ENCODE data around the gene TNFRSF21.
"Not testable (repeated sequence)": the region's sequence is repeated elsewhere in the genome, so short reads cannot be mapped to it uniquely, and the experiment has no call there.

TNFRSF21 gene

DNA sequence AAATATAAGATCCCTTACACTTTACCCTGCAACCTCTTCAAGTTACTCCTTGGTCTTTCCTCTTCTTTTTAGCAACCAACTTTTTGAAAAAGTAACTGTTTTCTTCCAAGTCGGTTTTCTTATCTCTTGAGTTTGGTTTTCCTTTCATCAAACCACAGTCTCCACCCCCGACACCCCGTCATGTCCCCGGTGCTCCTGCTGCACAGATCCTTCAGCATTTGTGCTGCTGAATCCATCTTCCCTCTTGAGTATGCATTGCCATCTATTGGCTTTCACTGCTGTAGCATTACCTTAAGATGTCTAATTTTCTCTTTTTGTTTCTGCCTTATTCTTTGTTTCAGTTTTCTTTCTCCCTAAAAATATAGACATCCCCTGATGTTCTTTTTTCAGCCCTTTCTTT lies 11.9 kb upstream of the TNFRSF21 start:
- DNase-seq (ENCODE audit: low read depth in 2 of 2) = no peak

DNA sequence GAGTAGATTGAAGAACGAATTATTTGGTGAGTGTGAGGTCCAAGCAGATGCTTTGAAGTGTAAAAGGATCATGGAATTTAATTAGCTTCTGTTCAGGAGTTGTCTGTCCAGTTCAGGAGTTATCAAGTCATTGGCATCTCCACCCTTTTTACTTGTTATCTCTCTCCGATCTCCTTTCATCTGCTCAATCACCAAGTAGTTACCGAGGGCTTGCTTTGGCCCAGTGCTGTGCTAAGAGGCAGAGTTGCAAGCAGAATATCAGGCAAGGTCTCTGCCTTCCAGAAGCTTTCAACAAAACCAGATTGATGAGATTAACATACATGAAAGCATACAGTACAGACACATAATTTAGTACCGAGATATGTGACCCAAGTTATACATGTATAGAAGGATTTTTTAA lies 10.2 kb upstream of the TNFRSF21 start:
- no peak for DNase-seq (ENCODE audit: low read depth in 2 of 2)

DNA sequence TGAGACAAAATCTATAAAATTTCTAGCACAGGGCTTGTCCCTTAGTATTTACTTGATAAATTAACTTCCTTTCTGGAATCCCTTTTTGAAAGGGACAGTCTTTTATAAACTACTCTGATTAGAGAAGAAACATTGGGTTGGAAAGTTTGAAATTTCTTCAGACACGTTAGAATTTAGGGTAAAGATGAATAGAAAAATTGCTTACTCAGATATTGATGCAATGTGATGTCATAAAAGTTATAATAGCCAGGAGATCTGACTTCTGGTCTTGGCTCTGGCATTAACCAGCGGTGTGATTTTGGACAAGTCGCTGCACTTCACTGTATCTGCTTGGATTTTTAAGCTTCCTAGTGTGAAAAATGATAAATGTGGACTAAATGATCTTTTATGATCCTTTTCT lies 9.7 kb upstream of the TNFRSF21 start:
- DNase-seq (ENCODE audit: low read depth in 2 of 2) = no peak

DNA sequence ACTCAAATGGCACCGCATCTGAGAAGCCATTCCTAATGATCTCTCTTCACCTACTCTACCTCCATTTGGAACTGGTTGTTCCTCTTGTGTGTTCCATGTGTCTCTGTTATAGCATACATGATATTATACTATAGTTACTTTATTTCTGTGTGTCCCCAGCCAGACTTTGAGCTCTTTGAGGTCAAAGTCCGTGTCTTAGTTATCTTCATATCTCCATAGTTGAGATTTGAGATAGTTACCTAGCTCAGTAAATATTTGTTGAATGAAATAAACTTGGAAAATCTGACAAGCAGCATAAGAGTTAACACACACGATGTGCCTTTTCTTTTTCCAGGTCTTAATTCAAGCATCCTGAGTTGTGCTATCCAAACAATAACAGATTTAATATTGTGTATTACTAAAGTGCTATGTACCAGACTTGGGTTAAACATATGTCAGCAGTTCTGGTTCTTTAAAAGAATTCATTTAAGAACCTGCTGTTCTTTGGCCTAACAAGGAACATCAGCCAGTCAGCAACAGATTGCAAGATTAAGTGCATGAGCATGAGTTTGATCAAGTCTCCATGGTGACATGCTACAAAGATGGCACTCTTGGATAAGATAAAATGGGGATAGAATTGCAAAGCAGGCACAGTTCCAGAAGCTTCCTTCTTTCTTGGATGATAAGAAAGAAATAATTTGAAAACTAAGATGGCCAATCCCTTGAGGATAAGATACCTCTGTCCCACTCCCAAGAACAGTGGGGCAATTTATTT lies 8.7 kb upstream of the TNFRSF21 start:
- DNase-seq (ENCODE audit: low read depth in 2 of 2) = no peak

DNA sequence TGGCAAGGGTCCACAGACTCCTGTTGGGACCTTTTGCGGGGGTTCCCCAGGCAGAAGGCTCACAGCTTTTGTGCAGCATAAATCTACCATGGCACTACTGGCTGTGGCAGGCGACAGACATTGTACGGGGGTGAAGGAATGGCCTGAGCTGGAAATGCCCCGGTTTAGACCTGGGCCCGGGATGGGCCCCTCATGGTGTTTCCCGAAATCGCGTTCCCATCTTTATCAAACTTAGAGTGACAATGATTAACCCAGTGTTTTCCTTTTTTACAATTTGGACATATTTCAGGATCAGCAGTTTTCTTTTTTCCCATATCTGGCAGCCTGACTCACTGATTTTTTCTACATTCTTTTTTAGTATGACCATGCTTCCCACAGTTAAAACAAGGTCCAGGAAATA lies 5.5 kb upstream of the TNFRSF21 start:
- DNase-seq (ENCODE audit: low read depth in 2 of 2) = not testable (repeated sequence)

DNA sequence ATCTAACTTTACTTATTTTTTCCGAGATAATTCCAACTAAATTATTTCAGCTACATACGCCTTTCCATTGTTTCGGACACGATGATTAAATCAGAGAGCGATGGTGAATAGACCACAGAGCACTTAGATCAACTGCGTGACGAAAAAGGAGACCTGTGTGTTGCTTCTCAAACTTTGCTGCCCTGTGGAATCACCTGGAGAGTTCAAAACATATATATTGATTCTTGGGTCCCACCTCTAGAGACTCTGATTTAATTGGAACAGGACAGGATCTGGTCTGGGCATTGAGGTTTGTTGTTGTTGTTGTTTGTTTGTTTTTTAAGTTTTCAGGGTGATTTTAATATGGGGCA lies 401 bp upstream of the TNFRSF21 start:
- no peak for DNase-seq (ENCODE audit: low read depth in 2 of 2)

DNA sequence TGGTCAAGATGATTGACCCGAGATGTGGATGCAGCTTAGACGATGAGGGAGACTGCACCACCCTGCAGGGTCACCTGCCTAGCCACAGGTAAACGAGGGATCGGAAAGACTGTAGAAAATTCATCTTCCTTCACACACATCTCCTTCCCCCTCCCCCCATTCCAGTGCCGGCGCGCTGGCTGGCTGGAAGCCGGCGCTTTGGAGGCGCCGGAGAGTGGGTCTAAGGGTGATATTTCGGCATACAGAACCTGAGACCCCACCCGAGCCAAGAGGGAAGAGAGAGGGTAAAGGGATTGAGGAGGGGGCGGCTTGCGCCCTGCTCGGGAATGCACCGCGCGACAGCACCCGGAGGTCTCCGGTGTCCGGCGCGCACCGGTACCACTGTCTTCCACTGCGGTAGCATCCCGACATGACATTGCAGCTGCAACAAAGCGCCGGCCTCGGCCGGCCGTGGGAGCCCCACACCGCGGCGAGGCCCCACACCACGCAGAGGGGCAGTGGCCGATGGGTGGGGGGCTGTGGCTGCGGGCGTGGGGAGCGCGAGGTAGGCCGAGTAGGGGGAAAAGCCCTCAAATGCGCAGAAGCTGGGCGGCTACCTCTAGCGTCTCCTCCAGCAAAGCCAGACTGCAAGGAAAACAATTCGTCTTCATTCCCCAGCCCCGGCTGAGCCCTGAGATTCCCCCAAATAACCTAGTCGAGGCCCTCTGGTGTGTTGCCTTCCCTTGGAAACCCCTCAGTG lies 984 bp downstream of the TNFRSF21 start:
- no peak for DNase-seq (ENCODE audit: low read depth in 2 of 2)

DNA sequence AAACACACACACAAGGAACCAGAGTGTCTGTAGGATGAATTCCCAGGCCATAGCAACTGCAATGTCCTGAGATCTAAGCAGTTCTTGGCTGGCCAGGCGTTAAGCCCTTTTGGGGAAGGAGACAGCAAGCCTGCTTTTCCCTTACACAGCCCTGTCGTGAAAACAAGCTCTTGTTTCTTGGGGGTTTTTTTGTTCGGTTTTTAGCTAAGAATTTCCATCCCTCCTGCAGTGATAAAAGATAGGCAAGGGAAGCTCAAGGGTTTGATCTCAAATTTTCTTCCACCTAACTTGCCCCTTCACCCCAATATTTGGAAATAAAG lies 1.5 kb downstream of the TNFRSF21 start:
- DNase-seq (ENCODE audit: low read depth in 2 of 2) = no peak

DNA sequence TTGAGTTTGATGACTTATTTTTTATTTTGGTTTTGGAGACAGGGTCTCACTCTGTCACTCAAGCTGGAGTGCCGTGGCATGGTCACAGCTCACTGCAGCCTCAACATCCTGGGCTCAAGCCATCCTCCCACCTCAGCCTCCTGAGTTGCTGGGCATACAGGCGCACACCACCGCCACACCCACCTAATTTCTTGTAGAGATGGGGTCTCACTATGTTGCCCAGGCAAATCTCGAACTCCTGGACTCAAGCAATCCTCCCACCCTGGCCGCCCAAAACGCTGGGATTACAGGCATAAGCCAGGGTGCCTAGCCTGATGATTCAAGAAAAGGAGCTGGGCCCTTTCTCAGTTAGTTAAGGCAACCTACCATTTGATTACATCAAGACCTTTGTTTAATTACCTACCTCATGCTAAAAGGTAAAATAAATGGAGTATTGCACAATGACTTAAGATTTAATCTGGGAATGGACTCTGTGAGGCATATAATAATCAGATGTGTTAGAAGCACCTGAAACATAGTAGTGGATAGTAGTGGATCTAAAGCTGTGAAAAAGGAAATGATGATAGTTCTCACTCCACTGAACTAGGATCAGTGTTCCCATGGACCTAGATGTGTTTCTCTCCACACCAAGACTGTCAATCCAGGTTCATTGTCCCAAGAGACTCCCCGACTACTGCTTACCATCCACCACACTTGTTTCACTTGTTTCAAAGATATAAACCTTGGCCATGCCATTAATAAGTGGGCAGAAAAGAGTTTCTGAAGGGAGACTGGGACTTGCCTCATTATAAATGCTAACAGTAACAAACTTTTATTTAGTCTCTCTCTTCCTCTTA lies 2.1 kb downstream of the TNFRSF21 start:
- no peak for DNase-seq (ENCODE audit: low read depth in 2 of 2)

DNA sequence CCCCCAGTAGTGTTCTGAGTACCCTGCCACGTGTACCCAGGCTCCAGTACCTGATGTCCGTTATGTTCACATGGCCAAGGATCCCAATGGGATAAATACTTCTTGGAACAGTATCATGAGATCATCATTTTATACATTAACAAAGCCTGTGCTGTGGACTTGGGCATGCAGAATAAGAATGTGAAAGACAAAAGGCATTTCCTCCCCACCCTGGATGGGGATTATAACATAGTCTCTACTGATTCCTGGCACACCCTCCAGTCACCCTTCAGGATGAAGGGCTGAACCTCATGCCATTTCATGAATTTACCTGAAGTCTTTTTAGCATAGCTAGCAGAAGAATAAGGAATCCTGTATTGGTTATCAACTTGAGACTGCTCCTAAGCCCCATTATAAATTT lies 2.8 kb downstream of the TNFRSF21 start:
- no peak for DNase-seq (ENCODE audit: low read depth in 2 of 2)

DNA sequence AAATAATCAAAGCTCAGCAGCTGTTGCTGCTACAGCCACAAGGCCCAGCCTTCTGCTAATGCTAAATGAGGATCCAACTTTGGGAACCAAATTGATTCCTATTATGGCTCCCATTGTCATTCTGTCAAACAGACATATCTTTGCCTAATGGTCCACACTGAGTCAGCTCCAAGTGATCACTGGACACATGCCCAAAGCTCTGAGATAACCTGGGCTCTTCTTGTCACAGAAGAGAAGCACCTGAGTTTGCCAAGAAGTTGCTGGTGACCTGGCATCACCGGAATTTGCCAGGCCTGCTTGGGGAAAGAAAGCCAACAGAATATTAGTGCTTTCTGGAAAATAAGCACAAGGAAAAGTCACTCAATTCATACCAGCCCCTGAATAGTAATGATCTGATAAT lies 5.8 kb downstream of the TNFRSF21 start:
- no peak for DNase-seq (ENCODE audit: low read depth in 2 of 2)

DNA sequence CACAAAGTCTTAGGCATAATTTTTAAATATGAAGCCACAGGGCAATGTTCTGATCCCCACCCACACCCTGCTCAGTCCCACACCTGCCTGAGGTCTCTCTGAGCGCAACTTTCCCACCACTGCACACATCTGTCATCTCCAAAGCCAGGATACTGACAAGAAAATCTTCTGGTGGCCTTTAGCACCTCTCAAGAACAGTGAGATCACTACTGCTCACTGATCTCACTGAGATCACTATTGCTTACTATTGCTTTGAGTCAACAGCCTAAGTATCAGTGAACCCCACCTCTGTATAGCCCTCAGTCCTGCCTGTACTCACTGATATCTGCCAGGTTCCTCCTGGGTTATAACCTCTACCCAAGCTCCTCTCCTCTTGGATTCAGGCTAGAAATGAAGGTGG lies 6.4 kb downstream of the TNFRSF21 start:
- no peak for DNase-seq (ENCODE audit: low read depth in 2 of 2)

DNA sequence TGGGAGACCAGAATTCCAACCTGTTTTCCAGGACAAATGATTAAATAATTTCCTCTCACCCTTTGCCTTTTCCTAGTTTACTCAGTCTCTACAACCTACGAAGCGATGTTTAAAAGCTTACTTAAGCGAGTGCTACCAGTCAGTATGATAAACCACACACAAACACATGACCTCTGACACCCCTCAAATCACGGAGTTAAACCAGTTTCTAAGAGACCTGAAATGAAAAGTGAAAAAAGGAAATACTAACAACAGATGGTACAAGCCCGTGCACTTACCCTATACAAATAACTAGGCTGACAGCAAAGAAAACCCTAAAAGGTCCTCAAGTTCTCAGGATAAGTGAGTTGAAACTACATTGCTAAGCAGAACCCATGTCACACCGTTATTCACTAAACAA lies 7.7 kb downstream of the TNFRSF21 start:
- DNase-seq (ENCODE audit: low read depth in 2 of 2) = no peak

DNA sequence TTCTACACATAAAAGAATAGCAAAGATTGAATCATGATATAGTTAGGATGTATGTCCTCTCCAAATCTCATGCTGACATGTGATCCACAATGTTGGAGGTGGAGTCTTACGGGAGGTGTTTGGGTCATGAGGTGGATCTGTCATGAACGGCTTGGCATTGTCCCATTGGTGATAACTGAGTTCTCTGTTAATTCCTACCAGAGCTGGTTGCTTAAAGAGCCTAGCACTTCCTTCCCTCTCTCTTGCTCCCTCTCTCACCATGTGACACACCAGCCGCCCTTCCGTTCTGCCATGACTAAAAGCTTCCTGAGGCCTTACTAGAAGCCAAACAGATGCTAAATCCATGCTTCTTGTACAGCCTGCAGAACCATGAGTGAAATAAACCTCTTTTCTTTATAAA lies 8.3 kb downstream of the TNFRSF21 start:
- DNase-seq (ENCODE audit: low read depth in 2 of 2) = no peak

DNA sequence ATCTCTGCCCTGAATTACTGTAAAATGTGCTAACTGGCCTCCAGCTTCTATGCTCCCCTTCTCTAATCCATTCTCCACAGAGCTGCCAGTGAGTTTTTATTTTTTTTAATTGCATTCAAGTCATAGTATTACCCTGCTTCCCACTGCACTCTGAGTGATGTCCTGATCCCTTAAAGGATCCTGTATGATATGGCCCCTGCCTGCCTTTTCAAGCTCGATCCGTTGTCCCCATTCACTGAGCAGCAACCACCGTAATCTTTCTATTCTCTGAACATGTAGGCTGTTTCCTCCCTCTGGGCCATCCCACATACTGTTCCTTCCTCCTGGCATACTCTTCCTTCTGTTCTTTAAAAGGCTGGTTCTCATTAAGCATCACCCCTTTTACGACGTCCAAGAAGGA lies 9.3 kb downstream of the TNFRSF21 start:
- no peak for DNase-seq (ENCODE audit: low read depth in 2 of 2)

DNA sequence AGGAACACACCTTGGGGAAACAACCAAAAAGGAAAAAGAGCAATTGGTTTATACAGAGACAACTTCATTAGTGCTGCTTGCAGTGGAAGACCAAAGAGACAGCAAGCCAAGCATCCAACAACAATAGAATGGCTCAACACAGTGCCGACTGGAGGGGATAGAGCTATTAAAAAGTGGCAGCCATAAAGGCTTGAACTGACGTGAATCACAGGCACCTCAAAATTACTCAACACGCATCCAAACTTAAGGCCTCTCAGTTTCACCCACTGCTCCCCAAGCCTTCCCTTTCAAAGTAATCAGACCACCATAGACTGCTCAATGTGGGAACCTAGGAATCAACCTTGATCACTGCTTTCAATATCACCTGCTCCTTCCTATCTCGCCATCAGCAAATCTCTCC lies 9.7 kb downstream of the TNFRSF21 start:
- no peak for DNase-seq (ENCODE audit: low read depth in 2 of 2)

DNA sequence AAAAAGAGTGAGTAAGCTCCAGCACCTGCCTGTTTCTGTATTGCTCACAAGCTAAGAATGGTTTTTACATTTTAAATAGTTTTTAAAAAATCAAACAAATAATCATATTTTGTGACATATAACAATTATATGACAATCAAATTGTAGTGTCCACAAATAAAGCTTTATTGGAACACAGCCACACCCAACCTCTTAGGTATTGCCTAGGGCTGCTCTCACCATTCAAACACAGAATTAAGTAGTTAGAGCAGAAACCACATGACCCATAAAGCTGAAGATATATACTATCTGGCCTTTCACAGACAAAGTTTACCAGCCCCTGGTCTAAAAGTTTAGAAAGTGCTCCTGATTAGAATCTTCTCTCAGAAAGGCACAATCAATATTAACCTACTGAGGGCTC lies 11.2 kb downstream of the TNFRSF21 start:
- DNase-seq (ENCODE audit: low read depth in 2 of 2) = no peak

DNA sequence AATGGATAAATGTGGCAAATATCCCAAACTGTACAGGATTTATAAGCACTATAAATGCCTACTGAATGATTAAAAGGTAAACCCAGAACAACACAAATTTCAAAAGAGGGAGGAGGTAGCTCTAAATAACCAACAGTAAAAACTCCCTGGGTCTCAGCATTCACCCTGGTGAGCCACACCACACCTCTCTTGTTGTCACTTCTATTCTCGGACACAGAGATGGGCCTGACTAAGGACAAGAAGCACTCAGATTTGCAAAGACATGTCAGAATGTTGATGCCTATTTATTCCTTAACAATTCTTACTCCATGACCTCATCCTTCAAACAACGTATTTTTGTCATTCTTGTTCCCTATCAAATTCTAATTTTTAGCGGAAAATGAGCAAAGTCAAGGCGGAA lies 14.7 kb downstream of the TNFRSF21 start:
- DNase-seq (ENCODE audit: low read depth in 2 of 2) = no peak

DNA sequence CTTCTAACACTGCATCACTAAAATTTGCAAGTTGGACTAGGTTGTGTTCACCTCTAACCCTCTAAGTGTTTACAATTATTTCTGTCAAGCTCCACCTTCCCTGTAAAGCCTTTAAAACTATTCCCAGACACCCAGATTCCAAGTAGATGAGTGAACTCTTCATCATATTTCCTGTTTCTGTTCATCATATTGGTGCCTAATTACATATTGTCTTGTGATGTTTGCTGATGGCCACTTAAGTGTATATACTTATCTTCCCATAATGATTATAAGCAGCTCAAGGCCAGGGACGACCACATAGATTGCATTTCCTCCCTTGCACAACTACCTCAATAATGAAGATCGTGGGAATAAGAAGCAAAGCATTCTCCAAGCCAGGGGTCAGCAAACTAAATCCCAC lies 16.8 kb downstream of the TNFRSF21 start:
- DNase-seq (ENCODE audit: low read depth in 2 of 2) = no peak

DNA sequence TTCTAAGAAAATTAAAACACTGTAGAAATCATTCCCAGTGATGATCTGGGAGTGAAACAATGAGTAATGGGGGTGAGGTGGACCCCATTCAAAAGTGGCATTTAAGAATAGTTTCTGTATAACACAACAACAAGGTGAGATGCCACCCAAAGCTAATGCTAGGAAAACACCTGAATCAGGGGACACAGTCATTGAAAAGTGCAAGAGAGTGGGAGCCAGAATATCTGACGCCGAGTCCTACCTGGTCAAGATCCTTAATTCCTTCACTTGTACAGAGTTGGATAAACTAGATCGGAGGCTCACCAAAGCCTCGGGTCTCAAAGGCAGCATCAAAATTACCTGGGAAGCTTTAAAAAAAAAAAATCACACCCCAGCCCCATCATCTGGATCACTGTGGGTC lies 17.7 kb downstream of the TNFRSF21 start:
- no peak for DNase-seq (ENCODE audit: low read depth in 2 of 2)

DNA sequence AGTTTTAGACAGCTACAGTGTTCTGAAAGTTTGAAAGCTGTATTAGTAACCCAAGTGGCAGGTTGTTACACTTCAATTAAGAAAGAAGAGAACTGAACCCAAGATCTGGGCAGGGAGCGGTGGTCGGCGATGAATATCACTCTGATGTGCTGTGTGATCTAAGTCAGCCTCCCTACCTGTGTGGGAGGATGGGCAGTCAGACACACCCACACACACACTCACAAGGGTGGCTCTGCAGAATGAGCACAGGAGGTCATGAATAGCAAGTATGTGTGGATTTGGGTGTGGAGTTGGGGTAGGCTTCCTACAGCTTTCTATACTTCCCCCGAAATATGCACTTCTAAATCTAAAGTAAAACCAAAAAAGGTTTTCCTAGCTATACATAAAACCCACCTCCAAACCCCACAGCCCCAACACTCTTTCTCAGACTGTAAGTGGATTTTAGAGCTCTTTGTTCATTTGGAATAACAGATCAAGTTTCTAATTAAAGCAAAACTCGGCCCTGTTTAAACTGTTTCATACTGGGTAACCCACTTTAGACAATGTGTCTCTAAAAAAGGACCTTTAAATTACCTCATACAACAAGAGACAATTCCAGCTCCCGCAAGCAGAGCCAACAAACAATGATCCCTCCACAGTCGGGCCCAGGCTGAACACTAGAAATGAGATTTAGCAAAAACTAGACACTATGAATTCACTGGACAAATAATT lies 19.4 kb downstream of the TNFRSF21 start:
- DNase-seq (ENCODE audit: low read depth in 2 of 2) = no peak

Data from stimulated activated CD8-positive, alpha-beta memory T cell treated with anti-CD3 and anti-CD28 coated beads, Interleukin-2, amount 100 ng/mL, for 48 hours (primary cell).